NT2/D1 (cell line): ENCODE data around the gene MT4.

Experiments used
- YY1 ChIP-seq: IDR thresholded peaks from 2 replicates; pipeline ENCODE4 v1.6.1; 2011; ENCODE audit not compliant: insufficient read length, insufficient read depth
- ZNF274 ChIP-seq: IDR thresholded peaks from 2 replicates; pipeline ENCODE4 v1.6.1; 2011; ENCODE audit warnings: mild to moderate bottlenecking, low read depth, low read length

GRCh38 chr16:56600398-56600999 is 35.6 kb downstream of the MT4 start:
- TF ChIP-seq YY1 (no peak), ZNF274 (no peak)
